Right lobe of liver (tissue), 6 donors: ENCODE results near the gene C19orf53. TPM values are rescaled to one million over a fixed set of nuclear protein-coding genes. Genes with fewer than 3 reads are reported as not detected.
"Not testable (repeated sequence)": the region's sequence is repeated elsewhere in the genome, so short reads cannot be mapped to it uniquely, and the experiment has no call there.

Experiments
- ATAC-seq, 4 donors: fragments of 200-7000 bp; cut with Tn5 transposase; one replicate each; pipeline ENCODE4 v1.9.1; 2020; ENCODE audit warnings: mild to moderate bottlenecking in 4 of 4, moderate library complexity in 4 of 4
- DNase-seq, 3 donors: peaks; one replicate each; pipeline ENCODE4 v3.0.0-alpha.2; 2020
- H3K27ac ChIP-seq, 3 donors: fragments of 200-600 bp; one replicate each; pipeline ENCODE4 v1.8.0; 2022
- H3K27me3 ChIP-seq, 2 donors: fragments of 200-600 bp; one replicate each; pipeline ENCODE4 v1.8.0; 2022
- H3K36me3 ChIP-seq, 4 donors: fragments of 200-600 bp; sonication (generic) in 1 of 4; one replicate each; pipeline versions ENCODE4 v1.5.1 to v1.8.0; 2017 to 2022; ENCODE audit warnings: control low read depth in 1 of 4
- H3K4me1 ChIP-seq, 4 donors: fragments of 200-600 bp; sonication (generic) in 1 of 4; one replicate each; pipeline versions ENCODE4 v1.5.1 to v1.8.0; 2017 to 2022; ENCODE audit warnings: control low read depth in 1 of 4
- H3K4me3 ChIP-seq, 3 donors: fragments of 200-600 bp; one replicate each; pipeline ENCODE4 v1.8.0; 2022
- H3K9me3 ChIP-seq, 4 donors: fragments of 200-600 bp; sonication (generic) in 1 of 4; one replicate each; pipeline versions ENCODE4 v1.5.1 to v1.8.0; 2017 to 2022; ENCODE audit warnings: control low read depth in 1 of 4
- POLR2A ChIP-seq: fragments of 450-650 bp; IDR thresholded peaks from one replicate; pipeline ENCODE4 v1.6.1; 2017; ENCODE audit warnings: antibody characterized with exemption, mild to moderate bottlenecking
- WGBS: methylation state at CpG from one replicate; pipeline ENCODE4 v1.1.6; 2018; ENCODE audit warnings: low coverage, low lambda C conversion rate; ENCODE audit not compliant: insufficient coverage; ENCODE audit errors: missing lambda C conversion rate; 5-methylcytosine and 5-hydroxymethylcytosine counted together
- intact Hi-C, 2 donors: fragments of 100-400 bp; cut with DNase I; formaldehyde crosslinking; loops; one replicate each; pipeline versions ENCODE4 v1.11.2 to v1.14.1; 2022
- total RNA-seq, 6 experiments: library from RNA; depleted of rRNA in 2 of 6; stranded (reverse); fragments of >200 nt in 2 of 6; fragmentation: NEBNext Ultra II Directional in 3 of 6; extraction: Animal tissue kit (Norgen Biotek cat#: 25700) in 3 of 6; gene quantifications; one replicate each; pipeline versions ENCODE4 v1.1.0 to v1.2.4, GENCODE V29; 2016 to 2023
- TF ChIP-seq, protein P1 (sequence below), 4 donors: fragments of 200-600 bp in 3 of 4; fragments of 450-650 bp in 1 of 4; IDR thresholded peaks; one replicate each; pipeline versions ENCODE4 v1.5.1 to v1.8.0; 2016 to 2022; ENCODE audit warnings: antibody characterized with exemption in 4 of 4, mild to moderate bottlenecking in 2 of 4
- donor health status: DM: no; HTN: yes; CAD: no.
- donor health status: DM: no; HTN: no; CAD: no.
- donor health status: DM: no; HTN: no; CAD: no.
- donor health status: DM: no; HTN: yes; CAD: no.
- donor health status: DM: no; HTN: yes; CAD: no.

The C19orf53 gene
- total RNA-seq, 6 experiments from 2014 or later, result 30.6 to 227 (median 32.8) TPM

- WGBS, result 87% methylated on average over 11 of the region's 16 CpGs
Measured at GRCh38 chr19:13770013-13770635, 4.1 kb upstream of the C19orf53 start.

GRCh38 chr19:13778398-13778797 lies 4.1 kb downstream of the C19orf53 start:
- intact Hi-C loops, result no loop called here
- Histone ChIP-seq H3K27ac (no peak overlapping the region), H3K4me3 (no peak overlapping the region), H3K9me3 (no peaks in the 10 kb centered on the region), H3K4me1 (peaks cover 0 to 13% (median 2%) of the 10 kb centered on the region in 4 donors), H3K27me3 (no peaks in the 10 kb centered on the region), H3K36me3 (peaks cover 0 to 12% (median 6%) of the 10 kb centered on the region in 4 donors)
- 91% methylated on average over 6 of the region's 9 CpGs for WGBS
- no peak for TF ChIP-seq POLR2A
- TF ChIP-seq, protein P1, sequence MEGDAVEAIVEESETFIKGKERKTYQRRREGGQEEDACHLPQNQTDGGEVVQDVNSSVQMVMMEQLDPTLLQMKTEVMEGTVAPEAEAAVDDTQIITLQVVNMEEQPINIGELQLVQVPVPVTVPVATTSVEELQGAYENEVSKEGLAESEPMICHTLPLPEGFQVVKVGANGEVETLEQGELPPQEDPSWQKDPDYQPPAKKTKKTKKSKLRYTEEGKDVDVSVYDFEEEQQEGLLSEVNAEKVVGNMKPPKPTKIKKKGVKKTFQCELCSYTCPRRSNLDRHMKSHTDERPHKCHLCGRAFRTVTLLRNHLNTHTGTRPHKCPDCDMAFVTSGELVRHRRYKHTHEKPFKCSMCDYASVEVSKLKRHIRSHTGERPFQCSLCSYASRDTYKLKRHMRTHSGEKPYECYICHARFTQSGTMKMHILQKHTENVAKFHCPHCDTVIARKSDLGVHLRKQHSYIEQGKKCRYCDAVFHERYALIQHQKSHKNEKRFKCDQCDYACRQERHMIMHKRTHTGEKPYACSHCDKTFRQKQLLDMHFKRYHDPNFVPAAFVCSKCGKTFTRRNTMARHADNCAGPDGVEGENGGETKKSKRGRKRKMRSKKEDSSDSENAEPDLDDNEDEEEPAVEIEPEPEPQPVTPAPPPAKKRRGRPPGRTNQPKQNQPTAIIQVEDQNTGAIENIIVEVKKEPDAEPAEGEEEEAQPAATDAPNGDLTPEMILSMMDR (IDR thresholded peaks at IDR 0.05), result no peak
- DNase-seq (no peak), ATAC-seq (no peak)

More at GRCh38 chr19:13770013-13770635, 4.1 kb upstream of the C19orf53 start:
- no peak for ATAC-seq
- no peak overlapping the region for H3K27ac ChIP-seq
- no peaks in the 10 kb centered on the region for H3K27me3 ChIP-seq
- intact Hi-C loops, result no loop called here
- TF ChIP-seq POLR2A, result no peak
- TF ChIP-seq, protein P1 (IDR thresholded peaks at IDR 0.05), result no peak
- peaks cover 0 to 25% (median 4%) of the 10 kb centered on the region in 4 donors for H3K4me1 ChIP-seq
- no peaks in the 10 kb centered on the region for H3K9me3 ChIP-seq
- H3K4me3 ChIP-seq, result no peak overlapping the region
- peaks cover 0 to 36% (median 7%) of the 10 kb centered on the region in 4 donors for H3K36me3 ChIP-seq
- no peak for DNase-seq

GRCh38 chr19:13778847-13779246 lies 4.6 kb downstream of the C19orf53 start:
- 59% methylated on average over 4 of the region's 6 CpGs for WGBS

GRCh38 chr19:13779794-13780193 lies 5.5 kb downstream of the C19orf53 start:
- ATAC-seq, DNase-seq, H3K27ac ChIP-seq, intact Hi-C loops, H3K4me1 ChIP-seq, H3K9me3 ChIP-seq, H3K4me3 ChIP-seq, H3K27me3 ChIP-seq: not testable (repeated sequence)
- 92% methylated on average over 8 of the region's 8 CpGs for WGBS
- H3K36me3 ChIP-seq, result peaks cover 0 to 12% (median 6%) of the 10 kb centered on the region in 4 donors

More at GRCh38 chr19:13778847-13779246, 4.6 kb downstream of the C19orf53 start:
- Histone ChIP-seq H3K36me3 (peaks cover 0 to 12% (median 6%) of the 10 kb centered on the region in 4 donors), H3K4me1 (peaks cover 0 to 11% (median 2%) of the 10 kb centered on the region in 4 donors), H3K4me3 (no peak overlapping the region), H3K9me3 (no peaks in the 10 kb centered on the region), H3K27ac (no peak overlapping the region), H3K27me3 (no peaks in the 10 kb centered on the region)
- no peak for TF ChIP-seq POLR2A
- TF ChIP-seq, protein P1 (IDR thresholded peaks at IDR 0.05), result no peak
- no peak for DNase-seq
- ATAC-seq, result no peak
- intact Hi-C loops, result no loop called here

- WGBS, result 19% methylated on average over 3 of the region's 5 CpGs
- intact Hi-C loops, result no loop called here
- no peaks in the 10 kb centered on the region for H3K4me1 ChIP-seq
- H3K4me3 ChIP-seq, result no peak overlapping the region
- H3K27ac ChIP-seq, result no peak overlapping the region
- no peak for DNase-seq
- H3K9me3 ChIP-seq, result no peaks in the 10 kb centered on the region
- TF ChIP-seq, protein P1 (IDR thresholded peaks at IDR 0.05), result no peak
- TF ChIP-seq POLR2A, result no peak
- ATAC-seq, result peak; percentile 40 to 72 (median 60)
- H3K27me3 ChIP-seq, result no peaks in the 10 kb centered on the region
- H3K36me3 ChIP-seq, result peaks cover 0 to 12% (median 6%) of the 10 kb centered on the region in 4 donors
Measured at GRCh38 chr19:13781547-13781946, 7.3 kb downstream of the C19orf53 start.
